ENCODE data around the gene KCNQ1.

- TF ChIP-seq POLR2A (IDR thresholded peaks at IDR 0.05) (no peak), CTCF (IDR thresholded peaks at IDR 0.05) (no peak), POLR2AphosphoS5 (IDR thresholded peaks at IDR 0.05) (no peak)
Measured at GRCh38 chr11:2779981-2780849, 335.4 kb downstream of the KCNQ1 start.
